ENCODE measurements around the gene SERGEF.

GRCh38 chr11:17750801-17751165, 262.1 kb downstream of the SERGEF start:
- TF ChIP-seq, protein P1, sequence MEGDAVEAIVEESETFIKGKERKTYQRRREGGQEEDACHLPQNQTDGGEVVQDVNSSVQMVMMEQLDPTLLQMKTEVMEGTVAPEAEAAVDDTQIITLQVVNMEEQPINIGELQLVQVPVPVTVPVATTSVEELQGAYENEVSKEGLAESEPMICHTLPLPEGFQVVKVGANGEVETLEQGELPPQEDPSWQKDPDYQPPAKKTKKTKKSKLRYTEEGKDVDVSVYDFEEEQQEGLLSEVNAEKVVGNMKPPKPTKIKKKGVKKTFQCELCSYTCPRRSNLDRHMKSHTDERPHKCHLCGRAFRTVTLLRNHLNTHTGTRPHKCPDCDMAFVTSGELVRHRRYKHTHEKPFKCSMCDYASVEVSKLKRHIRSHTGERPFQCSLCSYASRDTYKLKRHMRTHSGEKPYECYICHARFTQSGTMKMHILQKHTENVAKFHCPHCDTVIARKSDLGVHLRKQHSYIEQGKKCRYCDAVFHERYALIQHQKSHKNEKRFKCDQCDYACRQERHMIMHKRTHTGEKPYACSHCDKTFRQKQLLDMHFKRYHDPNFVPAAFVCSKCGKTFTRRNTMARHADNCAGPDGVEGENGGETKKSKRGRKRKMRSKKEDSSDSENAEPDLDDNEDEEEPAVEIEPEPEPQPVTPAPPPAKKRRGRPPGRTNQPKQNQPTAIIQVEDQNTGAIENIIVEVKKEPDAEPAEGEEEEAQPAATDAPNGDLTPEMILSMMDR (IDR thresholded peaks at IDR 0.05; ENCODE audit: insufficient read depth, low read length), result no peak
- TF ChIP-seq GABPA (IDR thresholded peaks at IDR 0.05; ENCODE audit: low read depth), result no peak
- TF ChIP-seq POLR2AphosphoS5 (IDR thresholded peaks at IDR 0.05; ENCODE audit: low read depth), result no peak
- no peak for TF ChIP-seq SPI1 (IDR thresholded peaks at IDR 0.05; ENCODE audit: borderline replicate concordance, low read depth)

All from HL-60 (cell line).